Ovary (tissue), 3 donors: Measurements from ENCODE around the gene GLB1L3.

Experiments used
- CTCF ChIP-seq, 3 donors: fragments of 450-650 bp in 2 of 3; fragments of 200-600 bp in 1 of 3; IDR thresholded peaks; one replicate each; pipeline versions ENCODE4 v1.5.1 to v1.8.0; 2016 to 2022; ENCODE audit warnings: antibody characterized with exemption in 3 of 3, mild to moderate bottlenecking in 1 of 3
- POLR2A ChIP-seq: fragments of 450-650 bp; IDR thresholded peaks from one replicate; pipeline ENCODE4 v1.6.1; 2017; ENCODE audit warnings: antibody characterized with exemption, mild to moderate bottlenecking, moderate library complexity
- donor health status: DM: no; HTN: no; CAD: no.

- TF ChIP-seq CTCF (IDR thresholded peaks at IDR 0.05), result no peak
- TF ChIP-seq POLR2A, result no peak
These were observed 33.8 kb upstream of the GLB1L3 start for GRCh38 chr11:134242376-134242775.
